NCI-H510A treated with DMSO at 0.1 percent for 48 hours (cell line): ENCODE results near the gene SENP5.
"Not testable (repeated sequence)": the region's sequence is repeated elsewhere in the genome, so short reads cannot be mapped to it uniquely, and the experiment has no call there.

ENCODE experiments used
- DNase-seq: peaks from one replicate; lab custom pipeline; 2025; lab: John Stamatoyannopoulos, UW

The SENP5 gene

DNA sequence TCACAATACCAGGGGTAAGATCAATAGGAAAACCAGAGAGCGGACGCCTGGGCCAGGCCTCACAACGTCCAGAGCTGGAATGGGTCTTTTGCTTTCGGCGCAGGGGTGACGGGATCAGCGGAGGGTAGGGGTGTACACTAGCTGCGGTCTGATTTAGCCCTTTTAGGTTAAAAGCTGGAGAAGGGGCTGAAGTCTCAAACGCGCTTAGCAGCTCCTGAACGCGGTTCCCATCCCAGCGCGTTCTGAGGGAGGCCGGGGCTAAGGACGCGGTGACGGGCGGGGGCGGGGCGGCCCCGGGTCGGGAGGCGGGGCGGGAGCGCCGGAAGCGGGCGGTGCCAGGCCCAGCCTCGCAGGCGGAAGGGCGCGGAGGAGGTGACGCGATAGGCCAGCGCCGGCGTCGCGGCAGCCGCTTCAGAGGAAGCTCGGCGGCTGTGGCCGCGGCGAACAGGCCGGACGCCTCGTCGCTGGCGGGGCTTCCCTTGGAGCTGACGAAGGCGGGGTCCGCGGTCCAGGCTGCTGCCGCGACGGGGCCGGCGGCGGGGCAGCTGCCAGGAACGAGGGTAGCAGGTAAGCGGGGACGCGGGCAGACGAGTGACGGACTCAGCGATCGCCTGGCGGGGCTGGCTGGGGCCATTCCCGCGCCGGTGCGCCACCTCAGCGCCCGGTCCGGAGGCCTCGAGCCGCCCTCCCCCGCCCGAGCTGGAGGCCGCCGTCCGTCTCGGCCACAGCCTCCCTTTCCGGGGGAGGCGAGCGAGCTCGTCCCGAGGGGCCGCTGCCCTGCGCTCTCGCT, at the start of gene SENP5:
TSS of gene SENP5 (plus strand) at position 414 of the 790 bp plus-strand sequence. CDS start 17,262 bp downstream, outside the sequence.
- peak; percentile 91 for DNase-seq

DNA sequence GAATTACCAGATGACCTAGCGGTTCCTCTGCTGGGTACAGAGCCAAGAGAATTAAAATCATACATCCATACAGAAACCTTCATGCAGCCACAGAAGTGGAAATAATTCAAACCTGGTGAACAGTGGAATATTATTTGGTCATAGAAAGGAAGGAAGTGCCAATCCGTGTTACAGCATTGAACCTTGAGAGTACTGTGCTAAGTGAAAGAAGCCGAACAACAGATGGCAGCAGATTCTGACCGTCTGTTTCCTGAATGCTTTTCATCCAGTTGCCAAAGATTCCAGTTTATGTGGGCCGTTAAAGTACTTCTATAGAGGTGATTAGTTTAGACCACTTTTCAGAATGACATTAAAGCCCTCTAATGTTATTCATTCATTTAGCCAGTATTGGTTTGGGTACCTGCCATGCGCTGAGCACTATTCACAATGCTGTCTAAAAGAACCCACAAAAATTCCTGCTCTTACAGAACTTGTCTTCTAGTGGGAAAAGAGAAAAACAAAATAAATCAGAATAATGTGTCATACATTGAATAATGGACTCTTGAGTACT, 45.8 kb upstream of the SENP5 start:
- no peak for DNase-seq

DNA sequence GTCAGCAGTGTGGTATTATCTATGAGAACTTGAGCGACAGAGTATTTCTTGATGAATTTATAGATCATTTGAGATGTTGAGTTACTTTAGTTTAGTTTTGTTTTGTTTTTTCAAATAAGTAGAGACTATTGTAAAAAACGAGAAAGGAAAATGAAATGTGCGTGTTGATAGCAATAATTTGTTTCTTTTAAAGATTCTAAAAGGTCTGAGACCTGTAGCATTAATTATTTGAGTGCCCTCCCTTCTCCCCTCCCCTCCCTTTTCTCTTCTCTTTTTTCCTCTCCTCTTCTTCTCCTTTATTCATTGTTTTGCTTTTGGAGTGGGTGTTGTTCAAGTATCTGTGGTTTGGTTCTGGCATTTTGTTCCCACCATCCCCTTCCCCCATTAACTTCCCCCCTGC, 38.1 kb upstream of the SENP5 start:
- not testable (repeated sequence) for DNase-seq

DNA sequence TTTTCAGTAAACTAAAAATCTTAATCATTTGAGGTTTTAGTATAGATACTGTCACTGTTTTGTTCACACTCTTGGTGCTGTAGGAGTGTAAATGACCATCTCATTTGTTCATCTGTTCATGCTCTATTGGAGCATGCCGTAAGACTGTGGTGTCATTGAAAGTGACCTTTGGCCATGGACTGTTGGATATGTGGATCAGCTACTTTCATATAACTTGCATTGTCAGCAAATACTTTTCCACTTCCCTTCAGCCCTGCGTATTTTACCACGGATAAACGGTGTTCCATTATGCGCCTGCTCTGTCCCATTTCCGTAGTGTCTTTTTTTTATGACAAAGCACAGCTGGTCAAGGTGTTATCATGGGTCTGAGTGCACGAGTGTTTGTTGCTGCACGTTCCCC, 32.6 kb upstream of the SENP5 start:
- no peak for DNase-seq

GRCh38 chr3:196836626-196837025, 31.1 kb upstream of the SENP5 start:
- not testable (repeated sequence) for DNase-seq

DNA sequence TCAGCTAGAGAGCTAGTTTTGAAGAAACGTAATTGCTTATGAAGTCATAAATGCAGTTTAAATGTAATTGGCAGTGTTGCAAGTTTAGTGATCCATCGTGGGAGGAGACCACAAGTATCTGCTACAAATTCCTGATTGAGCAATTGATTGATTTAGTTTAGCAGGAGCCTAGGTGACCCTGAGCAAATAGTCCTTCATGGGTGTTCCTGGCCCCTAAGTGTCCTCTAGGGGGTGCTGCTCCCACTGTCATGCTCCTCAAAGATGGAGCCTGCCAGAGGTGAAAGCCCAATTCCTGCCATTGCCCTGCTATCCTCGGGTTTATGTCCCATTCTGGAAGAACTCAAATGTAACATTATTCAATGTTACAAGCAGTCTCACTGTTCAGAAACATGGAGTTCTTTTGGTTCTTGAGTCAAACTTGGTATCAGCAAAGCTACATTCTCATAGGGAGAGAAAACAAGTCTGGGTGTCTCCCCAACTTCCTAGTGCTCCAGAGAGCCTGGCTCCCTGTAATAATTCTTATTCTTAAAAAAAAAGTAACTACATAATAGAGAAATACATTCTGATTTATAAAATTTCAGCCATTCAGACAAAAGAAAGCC, 29.8 kb upstream of the SENP5 start:
- DNase-seq = peak; percentile 44

DNA sequence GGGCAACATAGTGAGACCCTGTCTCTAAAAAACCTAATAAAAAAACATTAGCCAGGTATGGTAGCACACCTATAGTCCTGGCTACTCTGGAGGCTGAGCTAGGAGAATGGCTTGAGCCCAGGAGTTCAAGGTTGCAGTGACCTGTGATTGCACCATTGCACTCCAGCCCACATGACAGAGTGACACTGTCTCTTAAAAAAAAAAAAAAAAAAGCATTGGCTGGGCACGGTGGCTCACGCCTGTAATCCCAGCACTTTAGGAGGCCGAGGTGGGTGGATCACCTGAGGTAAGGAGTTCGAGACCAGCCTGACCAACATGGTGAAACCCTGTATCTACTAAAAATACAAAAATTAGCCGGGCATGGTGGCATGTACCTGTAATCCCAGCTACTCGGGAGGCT, 28.4 kb upstream of the SENP5 start:
- not testable (repeated sequence) for DNase-seq

- DNase-seq = no peak
Observed at GRCh38 chr3:196842567-196843434, 24.9 kb upstream of the SENP5 start.

- no peak for DNase-seq
Observed at GRCh38 chr3:196843435-196844110, 24.1 kb upstream of the SENP5 start.

DNA sequence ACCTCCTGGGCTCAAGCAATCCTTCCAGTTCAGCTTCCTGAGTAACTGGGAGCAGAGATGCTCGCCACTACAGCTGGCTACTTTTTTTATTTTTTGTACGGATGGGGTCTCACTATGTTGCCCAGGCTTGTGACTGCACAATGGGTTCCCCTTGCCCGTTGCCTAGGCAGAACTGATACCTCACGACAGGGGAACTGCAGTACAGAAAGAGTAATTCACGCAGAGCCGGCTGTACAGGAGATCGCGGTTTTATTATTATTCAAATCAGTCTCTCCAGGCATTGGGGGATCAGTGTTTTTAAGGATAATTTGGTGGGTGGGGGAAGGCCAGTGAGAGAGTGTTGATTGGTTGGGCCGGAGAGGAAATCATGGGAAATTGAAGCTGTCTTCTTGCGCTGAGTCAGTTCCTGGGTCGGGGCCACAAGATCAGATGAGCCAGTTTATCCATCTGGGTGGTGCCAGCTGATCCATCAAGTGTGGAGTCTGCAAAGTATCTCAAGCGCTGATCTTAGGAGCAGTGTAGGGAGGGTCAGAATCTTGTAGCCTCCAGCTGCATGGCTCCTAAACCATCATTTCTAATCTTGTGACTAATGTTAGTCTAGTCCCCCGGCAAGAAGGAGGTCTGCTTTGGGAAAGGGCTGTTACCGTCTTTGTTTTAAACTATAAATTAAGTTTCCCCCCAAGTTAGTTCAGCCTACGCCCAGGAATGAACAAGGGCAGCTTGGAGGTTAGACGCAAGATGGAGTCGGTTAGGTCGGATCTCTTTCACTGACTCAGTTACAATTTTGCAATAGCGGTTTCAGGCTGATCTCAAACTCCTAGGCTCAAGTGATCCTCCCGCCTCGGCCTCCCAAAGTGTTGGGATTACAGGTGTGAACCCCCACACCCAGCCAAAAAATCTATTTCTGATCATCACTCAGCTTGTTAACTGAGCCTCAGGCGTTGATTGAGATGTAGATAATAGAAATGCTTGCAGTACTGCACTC, 23.2 kb upstream of the SENP5 start:
- DNase-seq = not testable (repeated sequence)

GRCh38 chr3:196848375-196848774, 19.3 kb upstream of the SENP5 start:
- DNase-seq = not testable (repeated sequence)

- DNase-seq = no peak
Observed at GRCh38 chr3:196849180-196849741, 18.5 kb upstream of the SENP5 start.

DNA sequence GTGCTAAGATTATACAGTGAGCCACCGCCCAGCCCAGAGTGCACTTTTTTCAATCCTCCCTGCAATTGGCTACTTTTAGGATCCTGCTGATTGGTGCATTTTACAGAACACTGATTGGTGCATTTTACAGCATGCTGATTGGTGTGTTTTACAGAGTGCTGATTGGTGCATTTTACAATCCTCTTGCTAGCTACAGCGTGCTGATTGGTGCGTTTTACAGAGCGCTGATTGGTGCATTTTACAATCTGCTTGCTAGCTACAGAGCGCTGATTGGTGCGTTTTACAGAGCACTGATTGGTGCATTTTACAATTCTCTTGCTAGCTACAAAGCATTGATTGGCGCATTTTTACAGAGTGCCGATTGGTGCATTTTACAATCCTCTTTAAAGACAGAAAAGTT, 4.7 kb upstream of the SENP5 start:
- not testable (repeated sequence) for DNase-seq

GRCh38 chr3:196867155-196867506, 589 bp upstream of the SENP5 start:
- DNase-seq = peak; percentile 82

GRCh38 chr3:196868297-196868661, 559 bp downstream of the SENP5 start:
- peak; percentile 32 for DNase-seq

DNA sequence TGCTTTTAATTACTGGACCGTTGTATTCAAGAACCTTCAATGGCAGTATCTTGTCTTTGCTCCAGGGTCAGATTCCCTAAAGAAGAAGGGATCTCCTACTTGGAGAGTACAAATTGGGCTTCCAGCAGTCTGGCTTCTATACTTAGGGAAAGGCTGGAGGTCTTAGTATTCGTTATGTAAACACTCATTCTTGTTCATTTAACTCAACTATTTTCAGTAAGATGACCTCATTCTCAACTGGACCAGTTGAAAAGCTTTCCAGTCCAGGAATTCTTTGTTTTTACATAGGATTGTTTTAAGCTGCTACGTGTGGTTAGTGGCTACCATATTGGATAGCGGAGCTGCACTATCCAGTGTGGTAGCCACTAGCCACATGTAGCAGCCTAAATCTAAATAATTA, 4.6 kb downstream of the SENP5 start:
- DNase-seq = no peak

DNA sequence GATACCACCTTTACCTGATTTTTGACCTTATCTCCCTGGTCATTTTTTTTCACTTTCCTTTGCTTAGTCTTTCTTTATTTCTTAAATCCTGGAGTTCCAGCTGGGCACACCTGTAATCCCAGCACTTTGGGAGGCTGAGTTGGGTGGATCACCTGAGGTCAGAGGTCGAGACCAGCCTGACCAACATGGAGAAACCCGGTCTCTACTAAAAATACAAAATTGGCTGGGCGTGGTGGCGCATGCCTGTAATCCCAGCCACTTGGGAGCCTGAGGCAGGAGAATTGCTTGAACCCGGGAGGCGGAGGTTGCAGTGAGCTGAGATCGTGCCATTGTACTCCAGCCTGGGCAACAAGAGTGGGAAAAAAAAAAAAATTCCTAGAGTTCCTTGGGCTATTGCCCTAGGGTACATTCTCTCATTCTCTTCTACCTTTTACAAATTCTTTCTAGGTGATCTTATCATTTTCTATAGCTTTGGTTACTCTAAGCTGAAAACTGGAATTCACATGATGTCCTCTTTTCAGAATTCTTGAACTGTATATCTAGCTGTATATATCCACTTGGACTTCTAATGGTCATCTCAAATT, 6.9 kb downstream of the SENP5 start:
- DNase-seq = not testable (repeated sequence)

DNA sequence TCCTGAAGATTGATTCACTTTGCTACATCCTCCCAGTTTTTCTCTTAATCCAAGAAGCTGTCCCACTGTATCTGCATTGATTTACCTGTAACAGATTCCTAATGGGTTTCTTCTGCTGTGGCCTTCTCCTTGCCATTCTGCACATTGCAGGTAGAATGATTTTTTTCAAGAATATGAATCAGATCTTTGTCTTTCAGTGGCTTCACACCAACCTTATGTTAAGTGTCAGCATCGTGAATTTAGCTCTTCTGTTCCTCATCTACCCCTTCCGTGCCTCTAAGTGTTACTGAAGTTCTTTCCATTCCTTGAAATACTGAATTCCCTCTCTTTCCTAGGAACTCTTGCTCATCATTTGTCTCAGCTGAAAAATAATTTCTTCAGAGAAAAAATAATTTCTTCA, 7.5 kb downstream of the SENP5 start:
- no peak for DNase-seq

GRCh38 chr3:196883361-196883760, 15.6 kb downstream of the SENP5 start:
- no peak for DNase-seq

DNA sequence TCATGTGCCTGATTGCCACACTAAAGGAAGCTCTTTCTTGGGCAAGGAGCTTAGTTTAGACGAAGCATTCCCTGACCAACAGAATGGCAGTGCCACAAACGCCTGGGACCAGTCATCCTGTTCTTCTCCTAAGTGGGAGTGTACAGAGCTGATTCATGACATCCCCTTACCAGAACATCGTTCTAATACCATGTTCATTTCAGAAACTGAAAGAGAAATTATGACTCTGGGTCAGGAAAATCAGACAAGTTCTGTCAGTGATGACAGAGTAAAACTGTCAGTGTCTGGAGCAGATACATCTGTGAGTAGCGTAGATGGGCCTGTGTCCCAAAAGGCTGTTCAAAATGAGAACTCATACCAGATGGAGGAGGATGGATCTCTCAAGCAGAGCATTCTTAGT, 18.4 kb downstream of the SENP5 start:
- DNase-seq = no peak
